Heart right ventricle (tissue), 16 donors: ENCODE data around the gene LAPTM4A. TPM values are rescaled to one million over a fixed set of nuclear protein-coding genes. Genes with fewer than 3 reads are reported as not detected.
A peak's percentile ranks its signal among the peaks of the same experiment; 100 is the strongest.
"Not testable (repeated sequence)": the region's sequence is repeated elsewhere in the genome, so short reads cannot be mapped to it uniquely, and the experiment has no call there.

Source experiments
- ATAC-seq, 8 donors: fragments of 200-7000 bp; cut with Tn5 transposase; one replicate each; pipeline ENCODE4 v1.9.1; 2020; ENCODE audit warnings: mild to moderate bottlenecking in 8 of 8, moderate library complexity in 8 of 8, moderate number of reproducible peaks in 1 of 8
- DNase-seq, 2 donors: peaks; one replicate each; pipeline ENCODE4 v3.0.0-alpha.2; 2020
- H3K27ac ChIP-seq, 10 donors: fragments of 200-600 bp; sonication (generic) in 2 of 10; one replicate each; pipeline versions ENCODE4 v1.5.0 to v1.8.0; 2020 to 2022; ENCODE audit warnings: mild to moderate bottlenecking in 3 of 10
- H3K27me3 ChIP-seq, 7 donors: fragments of 200-600 bp; one replicate each; pipeline ENCODE4 v1.8.0; 2021 to 2022; ENCODE audit warnings: mild to moderate bottlenecking in 2 of 7
- H3K36me3 ChIP-seq, 9 donors: fragments of 200-600 bp; sonication (generic) in 1 of 9; one replicate each; pipeline versions ENCODE4 v1.5.0 to v1.8.0; 2020 to 2022; ENCODE audit warnings: mild to moderate bottlenecking in 2 of 9
- H3K4me1 ChIP-seq, 9 donors: fragments of 200-600 bp; sonication (generic) in 1 of 9; one replicate each; pipeline versions ENCODE4 v1.5.0 to v1.8.0; 2020 to 2022; ENCODE audit warnings: mild to moderate bottlenecking in 4 of 9
- H3K4me3 ChIP-seq, 10 donors: fragments of 200-600 bp; sonication (generic) in 2 of 10; one replicate each; pipeline versions ENCODE4 v1.5.0 to v1.8.0; 2020 to 2022; ENCODE audit warnings: mild to moderate bottlenecking in 7 of 10, moderate library complexity in 2 of 10
- H3K9me3 ChIP-seq, 11 donors: fragments of 200-600 bp in 10 of 11; sonication (generic) in 2 of 11; one replicate each; pipeline versions ENCODE4 v1.5.0 to v1.8.0; 2013 to 2022; ENCODE audit warnings: mild to moderate bottlenecking in 2 of 11, control low read depth in 1 of 11, moderate library complexity in 1 of 11
- WGBS, 2 donors: extraction: QIAGEN DNeasy Blood & Tissue Kit; methylation state at CpG; one replicate each; pipeline ENCODE4 v1.1.7; 2013; ENCODE audit warnings: inconsistent platforms in 1 of 2; 5-methylcytosine and 5-hydroxymethylcytosine counted together
- intact Hi-C, 10 donors: fragments of 100-400 bp; cut with DNase I; formaldehyde crosslinking; loops; one replicate each; pipeline versions ENCODE4 v1.11.1 to v1.14.2; 2022
- polyA plus RNA-seq, 2 donors: library from polyadenylated mRNA; stranded (reverse); fragments of 200-250 nt; gene quantifications; one replicate each; pipeline ENCODE4 v1.2.3, GENCODE V29; 2013
- total RNA-seq, 10 donors: library from RNA; stranded (reverse); fragmentation: NEBNext Ultra II Directional in 3 of 10; extraction: Animal tissue kit (Norgen Biotek cat#: 25700) in 3 of 10; gene quantifications; one replicate each; pipeline versions ENCODE4 v1.2.1 to v1.2.4, GENCODE V29; 2021 to 2023
- TF ChIP-seq, protein P1 (sequence below), 9 donors: fragments of 200-600 bp; sonication (generic) in 2 of 9; IDR thresholded peaks; one replicate each; pipeline versions ENCODE4 v1.5.0 to v1.8.0; 2021 to 2022; ENCODE audit warnings: antibody characterized with exemption in 9 of 9, mild to moderate bottlenecking in 5 of 9, moderate library complexity in 1 of 9
- donor health status: Arrhythmogenic right ventricular cardiomyopathy.
- donor health status: ischemic (EF 13 %, LVEDD 7.1; RV severe dilation, severe dysfunction).
- donor health status: healthy with polysubstance abuse.
- donor health status: DM: no; HTN: yes; CAD: no.
- donor health status: DM: no; HTN: no; CAD: no.
- donor health status: ischemic (EF 25% LVEDD 6.9; RV normal size, moderate dysfunction).
- donor health status: ischemic (EF 25% LVEDD 5.7; RV mildly dilated, moderate dysfunction).
- donor health status: healthy.
- donor health status: DM: yes; HTN: yes; CAD: no.
- donor health status: Ischemic cardiomyopathy.
- donor health status: ischemic (EF 35%, LVEDD 5.7; RV mildly dilated, moderate dysfunction).
- donor health status: nonischemic (EF 11% LVEDD 7.7; RV severe dilation, severe dysfunction).
- donor health status: DM: yes; HTN: yes; CAD: no.
- donor health status: PGD.
- donor health status: ischemic (EF 29% LVEDD 5.4; RV normal size, mild dysfunction).
- donor health status: nonischemic (EF 23%, LVEDD 6.1; RV moderate dilation, normal function).

Gene LAPTM4A
- total and polyA plus RNA-seq, 12 donors, result 83.3 to 325 (median 183) TPM

DNA sequence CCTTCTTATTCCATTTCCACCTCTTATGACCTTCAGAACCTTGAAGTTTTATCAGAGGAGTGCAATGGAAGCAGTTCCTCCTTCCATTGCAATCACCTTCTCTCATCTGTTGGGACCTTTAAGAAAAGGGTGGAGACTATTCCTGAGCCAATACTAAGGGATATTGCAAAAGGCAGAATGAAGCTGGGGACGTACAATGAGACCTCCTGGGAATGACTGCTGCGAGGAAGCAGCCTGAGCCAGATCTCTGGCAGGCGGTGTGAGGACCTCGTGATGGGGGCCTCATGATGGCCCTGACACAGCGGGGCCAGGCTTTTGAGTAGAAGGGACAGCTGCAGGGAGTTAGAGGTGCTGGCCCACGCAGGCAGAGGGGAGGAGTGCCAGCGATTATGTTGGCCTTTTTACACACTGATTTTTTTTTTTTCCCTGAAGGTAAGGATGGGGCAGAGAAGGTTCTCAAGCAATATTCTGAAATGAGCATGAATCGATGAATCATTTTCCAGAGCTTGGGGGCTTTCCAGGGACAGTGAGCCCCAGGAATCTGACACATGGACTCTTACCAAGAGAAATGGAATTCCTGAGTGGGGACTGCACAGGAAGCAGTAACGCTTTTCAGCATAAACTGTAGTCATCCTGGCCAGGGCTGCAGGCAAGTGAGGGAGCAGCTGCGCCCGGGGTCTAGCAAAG, 40.0 kb upstream of the LAPTM4A start:
- Histone ChIP-seq H3K27ac (peak overlapping the region in 8 of 10 donors; percentile 13 to 63 (median 40)), H3K36me3 (no peaks in the 10 kb centered on the region), H3K27me3 (peaks cover 0 to 4% (median 0%) of the 10 kb centered on the region in 7 donors), H3K4me1 (peaks cover 0 to 33% (median 15%) of the 10 kb centered on the region in 9 donors), H3K9me3 (no peaks in the 10 kb centered on the region), H3K4me3 (peak overlapping the region in 1 of 10 donors; percentile 9)
- intact Hi-C loops, result loop anchor here in 2 of 10 donors (5.0 kb wide), 2 partner anchors 39 to 134 kb away; partner anchors contain the start of gene LAPTM4A (in 1 of the 2)
- peak; percentile 42 to 65 for DNase-seq
- peak; percentile 74 to 87 (median 78) for ATAC-seq
- TF ChIP-seq, protein P1, sequence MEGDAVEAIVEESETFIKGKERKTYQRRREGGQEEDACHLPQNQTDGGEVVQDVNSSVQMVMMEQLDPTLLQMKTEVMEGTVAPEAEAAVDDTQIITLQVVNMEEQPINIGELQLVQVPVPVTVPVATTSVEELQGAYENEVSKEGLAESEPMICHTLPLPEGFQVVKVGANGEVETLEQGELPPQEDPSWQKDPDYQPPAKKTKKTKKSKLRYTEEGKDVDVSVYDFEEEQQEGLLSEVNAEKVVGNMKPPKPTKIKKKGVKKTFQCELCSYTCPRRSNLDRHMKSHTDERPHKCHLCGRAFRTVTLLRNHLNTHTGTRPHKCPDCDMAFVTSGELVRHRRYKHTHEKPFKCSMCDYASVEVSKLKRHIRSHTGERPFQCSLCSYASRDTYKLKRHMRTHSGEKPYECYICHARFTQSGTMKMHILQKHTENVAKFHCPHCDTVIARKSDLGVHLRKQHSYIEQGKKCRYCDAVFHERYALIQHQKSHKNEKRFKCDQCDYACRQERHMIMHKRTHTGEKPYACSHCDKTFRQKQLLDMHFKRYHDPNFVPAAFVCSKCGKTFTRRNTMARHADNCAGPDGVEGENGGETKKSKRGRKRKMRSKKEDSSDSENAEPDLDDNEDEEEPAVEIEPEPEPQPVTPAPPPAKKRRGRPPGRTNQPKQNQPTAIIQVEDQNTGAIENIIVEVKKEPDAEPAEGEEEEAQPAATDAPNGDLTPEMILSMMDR (IDR thresholded peaks at IDR 0.05), result no peak
- 32 to 35% methylated on average over 11 of the region's 11 CpGs for WGBS, 2 donors

DNA sequence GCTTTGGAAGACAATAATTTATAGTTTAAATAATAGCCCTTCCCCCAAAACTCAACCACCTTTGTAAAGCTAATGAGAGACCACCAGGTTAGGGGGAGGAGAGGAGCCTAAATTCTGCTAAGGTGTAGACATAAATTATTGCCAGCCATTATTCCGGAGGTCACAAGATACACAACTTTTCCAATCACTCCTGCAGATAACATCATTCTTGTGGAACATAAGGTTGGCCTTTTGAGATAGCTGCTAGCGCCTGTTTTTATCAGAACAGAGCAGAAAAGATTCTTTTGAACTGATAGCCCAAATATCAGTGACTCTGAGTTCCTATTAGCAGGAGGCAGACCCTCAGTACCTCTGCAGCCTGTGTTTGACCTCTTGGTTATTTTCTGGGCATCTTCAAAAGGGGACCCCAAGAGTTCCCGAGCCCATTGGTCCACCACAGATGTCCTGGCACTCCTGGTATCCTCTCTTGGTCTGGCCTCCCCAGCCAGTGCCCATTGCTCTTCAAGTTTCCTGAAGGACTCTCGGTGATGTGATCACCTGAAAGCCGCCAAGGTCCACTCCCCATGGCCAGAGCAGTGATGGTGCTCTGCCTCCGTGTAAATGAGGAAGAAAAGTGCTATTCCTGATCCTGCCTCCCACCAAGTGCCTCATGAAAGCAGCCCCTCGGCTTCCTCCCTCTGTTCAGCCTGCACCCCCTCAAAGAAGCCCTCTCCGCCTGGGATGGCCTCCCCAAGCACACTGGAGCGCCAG, 38.5 kb upstream of the LAPTM4A start:
- WGBS, 2 donors, result 90 to 93% methylated on average over 9 of the region's 9 CpGs
- intact Hi-C loops, result loop anchor here in 2 of 10 donors (5.0 kb wide), 2 partner anchors 38 to 133 kb away; partner anchors contain the start of gene LAPTM4A (in 1 of the 2)
- Histone ChIP-seq H3K4me3 (no peak overlapping the region), H3K4me1 (peaks cover 0 to 33% (median 15%) of the 10 kb centered on the region in 9 donors), H3K36me3 (no peaks in the 10 kb centered on the region), H3K9me3 (no peaks in the 10 kb centered on the region), H3K27ac (no peak overlapping the region), H3K27me3 (peaks cover 0 to 4% (median 0%) of the 10 kb centered on the region in 7 donors)
- ATAC-seq (no peak), DNase-seq (no peak)
- TF ChIP-seq, protein P1 (IDR thresholded peaks at IDR 0.05), result no peak

DNA sequence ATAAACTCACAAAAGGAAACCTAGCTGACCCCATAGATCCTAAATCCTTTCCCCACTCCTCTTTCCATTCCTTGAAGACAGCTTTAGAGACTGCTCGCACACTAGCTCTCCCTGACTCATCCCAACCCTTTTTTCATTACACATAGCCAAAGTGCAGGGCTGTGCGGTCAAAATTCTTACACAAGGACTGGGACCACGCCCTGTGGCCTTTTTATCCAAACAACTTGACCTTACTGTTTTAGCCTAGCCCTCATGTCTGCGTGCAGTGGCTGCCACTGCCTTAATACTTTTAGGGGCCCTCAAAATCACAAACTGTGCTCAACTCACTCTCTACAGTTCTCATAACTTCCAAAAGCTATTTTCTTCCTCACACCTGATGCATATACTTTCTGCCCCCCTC, 34.5 kb upstream of the LAPTM4A start:
- H3K4me1 ChIP-seq, ATAC-seq, DNase-seq, H3K9me3 ChIP-seq, H3K4me3 ChIP-seq, H3K27ac ChIP-seq, intact Hi-C loops, H3K36me3 ChIP-seq, H3K27me3 ChIP-seq: not testable (repeated sequence)
- WGBS, 2 donors, result 88 to 94% methylated on average over 4 of the region's 4 CpGs

DNA sequence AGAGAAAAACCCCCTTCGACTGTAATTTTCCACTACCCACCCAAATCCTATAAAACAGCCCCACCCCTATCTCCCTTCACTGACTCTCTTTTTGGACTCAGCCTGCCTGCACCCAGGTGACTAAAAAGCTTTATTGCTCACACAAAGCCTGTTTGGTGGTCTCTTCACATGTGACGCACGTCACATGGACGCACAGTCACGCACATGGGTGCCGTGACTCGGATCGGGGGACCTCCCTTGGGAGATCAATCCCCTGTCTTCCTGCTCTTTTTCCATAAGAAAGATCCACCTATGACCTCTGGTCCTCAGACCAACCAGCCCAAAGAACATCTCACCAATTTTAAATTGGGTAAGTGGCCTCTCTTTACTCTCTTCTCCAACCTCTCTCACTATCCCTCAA, 31.4 kb upstream of the LAPTM4A start:
- not testable (repeated sequence) for DNase-seq, H3K27ac ChIP-seq, ATAC-seq, H3K27me3 ChIP-seq, H3K4me1 ChIP-seq, H3K9me3 ChIP-seq, H3K36me3 ChIP-seq, H3K4me3 ChIP-seq
- intact Hi-C loops, result loop anchor here in 1 of 10 donors (5.0 kb wide), 1 partner anchor 41 kb away; no protein-coding TSS in a partner anchor
- 90 to 92% methylated on average over 8 of the region's 8 CpGs for WGBS, 2 donors

DNA sequence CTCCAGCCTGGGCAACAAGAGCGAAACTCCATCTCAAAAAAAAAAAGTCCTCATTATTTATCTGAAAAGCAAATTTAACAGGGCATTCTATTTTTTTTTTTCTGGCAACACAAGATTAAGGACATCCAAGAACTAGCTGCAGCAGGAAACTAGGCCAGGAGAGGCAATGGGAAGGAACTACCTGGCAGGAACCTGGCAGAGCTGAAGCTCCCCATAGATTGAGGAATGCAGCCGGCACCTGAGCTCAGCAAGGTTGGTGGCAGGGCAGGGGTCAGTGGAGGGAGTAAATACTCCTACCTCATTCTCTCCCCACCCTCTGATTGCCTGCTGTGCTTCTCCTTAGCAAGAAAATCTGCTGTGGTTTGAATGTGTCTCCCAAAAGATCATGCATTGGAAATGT, 30.4 kb upstream of the LAPTM4A start:
- WGBS, 2 donors, result 95 to 96% methylated on average over 2 of the region's 2 CpGs
- H3K4me1 ChIP-seq, result no peaks in the 10 kb centered on the region
- no peak overlapping the region for H3K27ac ChIP-seq
- intact Hi-C loops, result loop anchor here in 1 of 10 donors (5.0 kb wide), 1 partner anchor 40 kb away; no protein-coding TSS in a partner anchor
- H3K4me3 ChIP-seq, result no peak overlapping the region
- peaks cover 0 to 10% (median 0%) of the 10 kb centered on the region in 11 donors for H3K9me3 ChIP-seq
- H3K27me3 ChIP-seq, result no peaks in the 10 kb centered on the region
- TF ChIP-seq, protein P1 (IDR thresholded peaks at IDR 0.05), result no peak
- ATAC-seq (no peak), DNase-seq (no peak)
- no peaks in the 10 kb centered on the region for H3K36me3 ChIP-seq
